Fibroblast of pulmonary artery (primary cell): Measurements from ENCODE around the gene UBE2S.
"Not testable (repeated sequence)": the region's sequence is repeated elsewhere in the genome, so short reads cannot be mapped to it uniquely, and the experiment has no call there.

ENCODE experiments used
- DNase-seq: peaks from one replicate; pipeline ENCODE4 v3.0.0-alpha.2; 2010; ENCODE audit warnings: low read depth
- H3K4me3 ChIP-seq: replicated peaks from 2 replicates; pipeline ENCODE4 v1.5.1; 2011; ENCODE audit warnings: low read depth, mild to moderate bottlenecking, control low read depth, low read length, moderate library complexity
- TF ChIP-seq, protein P1 (sequence below): IDR thresholded peaks from 2 replicates; pipeline ENCODE4 v1.5.1; 2011; ENCODE audit warnings: mild to moderate bottlenecking, control low read depth, low read length, inconsistent platforms; ENCODE audit errors: missing control alignments

Gene UBE2S

DNA sequence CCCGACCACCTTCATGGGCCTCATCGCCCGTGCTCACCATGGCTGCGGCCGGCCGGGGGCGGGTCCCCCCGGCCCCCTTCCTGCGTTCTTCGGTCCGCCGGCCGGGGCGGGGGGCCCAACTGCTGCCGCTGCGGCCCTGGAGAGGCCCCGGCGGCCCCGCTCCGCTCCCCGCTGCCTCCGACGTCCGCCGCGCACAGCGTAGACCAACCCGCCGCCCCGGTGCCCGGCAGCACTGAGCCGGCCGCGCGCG, at the start of gene UBE2S:
TSS of gene UBE2S (minus strand) at position 239 of the 250 bp plus-strand sequence. CDS start at position 40, 199 bp downstream.
- DNase-seq = not testable (repeated sequence)
- peak within 1 kb of the TSS; percentile 79 for H3K4me3 ChIP-seq

DNA sequence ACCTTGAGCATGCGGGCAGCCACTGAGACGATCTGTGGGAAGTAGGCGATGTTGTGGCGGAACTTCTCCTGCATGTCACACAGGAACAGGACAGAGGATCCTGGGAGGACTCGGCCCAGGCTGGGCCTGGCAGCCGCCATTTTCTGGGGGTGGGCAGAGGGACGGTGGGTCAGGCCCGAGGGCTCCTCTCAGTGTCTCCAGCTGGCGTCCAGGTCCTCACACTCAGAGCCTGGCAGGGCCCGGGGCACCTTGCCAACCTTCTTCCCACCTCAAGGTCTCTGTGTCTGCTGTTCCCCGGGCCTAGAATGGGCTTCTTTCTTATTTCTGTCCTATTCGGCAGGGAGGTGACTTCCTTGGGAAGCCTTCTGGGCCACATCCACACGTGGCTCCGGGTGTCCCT, 48.8 kb upstream of the UBE2S start:
- DNase-seq = no peak
- no peak overlapping the region for H3K4me3 ChIP-seq
- TF ChIP-seq, protein P1, sequence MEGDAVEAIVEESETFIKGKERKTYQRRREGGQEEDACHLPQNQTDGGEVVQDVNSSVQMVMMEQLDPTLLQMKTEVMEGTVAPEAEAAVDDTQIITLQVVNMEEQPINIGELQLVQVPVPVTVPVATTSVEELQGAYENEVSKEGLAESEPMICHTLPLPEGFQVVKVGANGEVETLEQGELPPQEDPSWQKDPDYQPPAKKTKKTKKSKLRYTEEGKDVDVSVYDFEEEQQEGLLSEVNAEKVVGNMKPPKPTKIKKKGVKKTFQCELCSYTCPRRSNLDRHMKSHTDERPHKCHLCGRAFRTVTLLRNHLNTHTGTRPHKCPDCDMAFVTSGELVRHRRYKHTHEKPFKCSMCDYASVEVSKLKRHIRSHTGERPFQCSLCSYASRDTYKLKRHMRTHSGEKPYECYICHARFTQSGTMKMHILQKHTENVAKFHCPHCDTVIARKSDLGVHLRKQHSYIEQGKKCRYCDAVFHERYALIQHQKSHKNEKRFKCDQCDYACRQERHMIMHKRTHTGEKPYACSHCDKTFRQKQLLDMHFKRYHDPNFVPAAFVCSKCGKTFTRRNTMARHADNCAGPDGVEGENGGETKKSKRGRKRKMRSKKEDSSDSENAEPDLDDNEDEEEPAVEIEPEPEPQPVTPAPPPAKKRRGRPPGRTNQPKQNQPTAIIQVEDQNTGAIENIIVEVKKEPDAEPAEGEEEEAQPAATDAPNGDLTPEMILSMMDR = no peak

DNA sequence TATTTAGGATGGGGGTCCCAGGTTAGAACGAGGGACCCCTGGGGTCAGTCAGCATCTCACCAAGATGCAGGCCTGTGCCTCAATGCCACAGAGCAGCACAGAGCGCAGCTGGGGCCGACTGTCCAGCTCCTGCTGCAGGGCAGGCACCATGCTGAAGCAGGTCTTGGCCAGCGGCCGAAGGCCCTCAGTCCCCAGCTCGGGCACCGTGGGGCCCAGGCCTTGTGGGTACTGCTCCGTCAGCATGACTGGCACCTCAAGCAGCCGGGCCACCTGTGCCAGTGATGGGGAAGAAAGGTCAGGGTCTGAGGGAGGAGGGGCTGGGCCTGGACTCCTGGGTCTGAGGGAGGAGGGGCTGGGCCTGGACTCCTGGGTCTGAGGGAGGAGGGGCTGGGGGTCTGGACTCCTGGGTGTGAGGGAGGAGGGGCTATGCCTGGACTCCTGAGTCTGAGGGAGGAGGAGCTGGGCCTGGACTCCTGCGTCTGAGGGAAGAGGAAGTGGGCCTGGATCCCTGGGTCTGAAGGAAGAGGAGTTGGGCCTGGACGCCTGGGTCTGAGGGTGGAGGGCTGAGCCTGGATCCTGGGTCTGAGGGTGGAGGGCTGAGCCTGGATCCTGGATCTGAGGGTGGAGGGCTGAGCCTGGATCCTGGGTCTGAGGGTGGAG, 48.1 kb upstream of the UBE2S start:
- TF ChIP-seq, protein P1 = no peak
- H3K4me3 ChIP-seq = no peak overlapping the region
- DNase-seq = no peak

DNA sequence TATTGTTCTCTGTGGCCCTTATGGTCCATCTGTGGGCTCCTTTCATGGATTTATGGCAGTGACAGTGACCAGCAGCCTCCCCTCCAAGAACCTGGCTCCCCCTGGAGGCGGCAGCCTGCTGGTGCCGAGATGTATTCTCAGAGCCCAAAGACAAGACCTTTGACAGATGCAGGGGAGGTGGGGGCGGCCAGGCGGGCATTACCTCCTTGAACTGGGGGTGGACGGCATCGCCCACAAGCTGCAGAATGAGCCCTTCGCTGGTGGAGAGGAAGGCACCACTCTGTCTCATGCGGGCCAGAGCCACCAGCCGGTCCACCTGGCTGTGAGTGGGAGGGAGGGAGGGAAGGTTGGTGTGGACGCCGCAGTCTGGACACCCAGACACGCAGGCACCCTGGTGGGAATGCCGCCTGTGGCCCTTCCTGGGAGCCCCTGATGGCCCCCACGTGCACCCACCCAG, 47.2 kb upstream of the UBE2S start:
- DNase-seq = peak; percentile 54
- H3K4me3 ChIP-seq = no peak overlapping the region
- TF ChIP-seq, protein P1 = peak; percentile 78

DNA sequence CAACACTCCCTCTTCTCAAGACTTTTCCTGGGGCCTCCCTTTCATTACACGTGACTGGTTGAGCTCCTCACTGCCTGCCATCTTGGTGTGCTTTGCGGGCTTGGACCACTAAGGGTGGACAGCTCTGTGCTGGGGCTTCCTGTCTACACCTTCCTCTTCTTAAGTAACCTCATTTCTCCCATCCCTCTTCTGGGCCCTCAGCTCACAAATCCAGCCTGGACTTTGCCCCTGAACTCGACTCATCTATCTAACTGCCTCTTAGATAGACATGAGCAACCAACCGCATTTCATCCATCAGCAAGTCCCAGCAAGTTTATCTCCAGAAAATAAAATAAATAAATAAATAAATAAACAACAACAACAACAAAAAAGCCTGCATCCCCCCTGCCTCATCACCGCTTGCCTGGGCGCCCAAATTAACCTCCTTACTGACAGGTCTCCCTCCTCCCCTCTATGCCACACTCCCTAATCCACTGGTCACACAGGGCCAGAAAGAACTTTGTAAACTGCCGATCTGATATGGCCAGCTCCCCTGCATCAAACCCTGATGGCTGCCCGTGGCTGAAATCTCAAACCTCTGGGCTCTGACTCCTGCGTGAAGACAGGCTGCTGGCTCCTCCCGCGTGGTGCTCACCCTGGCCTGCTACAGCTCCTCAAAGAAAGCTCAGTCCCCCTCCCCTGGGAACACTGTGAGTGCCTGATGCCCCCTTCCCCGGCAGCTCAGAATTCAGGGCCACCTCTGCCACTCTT, 46.1 kb upstream of the UBE2S start:
- TF ChIP-seq, protein P1 = no peak
- H3K4me3 ChIP-seq = no peak overlapping the region
- DNase-seq = no peak

DNA sequence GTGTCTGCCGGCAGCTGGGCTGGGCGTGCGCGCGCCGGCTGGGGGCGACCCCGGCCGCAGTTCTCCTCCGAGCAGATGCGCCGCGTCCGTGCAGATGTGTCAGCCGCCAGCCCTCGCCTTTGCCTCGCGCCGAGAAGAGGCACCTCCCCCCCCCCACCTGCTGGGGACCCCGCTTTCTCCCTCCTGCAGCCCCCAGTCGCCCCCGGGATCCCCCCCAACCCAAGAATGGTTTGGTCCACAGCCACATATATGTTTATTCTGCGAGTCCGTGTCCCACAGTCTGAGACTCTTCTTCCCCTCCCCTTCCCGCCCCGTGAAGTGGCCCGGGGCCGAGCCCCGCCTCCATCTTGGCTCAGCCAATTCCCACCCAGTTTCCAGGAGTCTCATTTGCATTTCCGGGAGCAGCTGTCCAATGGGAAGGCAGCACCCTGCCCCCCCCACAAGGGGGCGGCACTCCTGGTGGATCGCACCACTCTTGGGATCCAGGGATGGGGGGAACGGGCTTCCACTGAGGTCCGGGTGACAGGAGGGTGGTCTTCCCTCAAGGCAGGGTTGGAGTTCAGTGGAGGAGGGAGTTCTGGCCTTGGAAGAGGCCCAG, 45.3 kb upstream of the UBE2S start:
- no peak overlapping the region for H3K4me3 ChIP-seq
- DNase-seq = peak; percentile 75
- TF ChIP-seq, protein P1 = no peak

DNA sequence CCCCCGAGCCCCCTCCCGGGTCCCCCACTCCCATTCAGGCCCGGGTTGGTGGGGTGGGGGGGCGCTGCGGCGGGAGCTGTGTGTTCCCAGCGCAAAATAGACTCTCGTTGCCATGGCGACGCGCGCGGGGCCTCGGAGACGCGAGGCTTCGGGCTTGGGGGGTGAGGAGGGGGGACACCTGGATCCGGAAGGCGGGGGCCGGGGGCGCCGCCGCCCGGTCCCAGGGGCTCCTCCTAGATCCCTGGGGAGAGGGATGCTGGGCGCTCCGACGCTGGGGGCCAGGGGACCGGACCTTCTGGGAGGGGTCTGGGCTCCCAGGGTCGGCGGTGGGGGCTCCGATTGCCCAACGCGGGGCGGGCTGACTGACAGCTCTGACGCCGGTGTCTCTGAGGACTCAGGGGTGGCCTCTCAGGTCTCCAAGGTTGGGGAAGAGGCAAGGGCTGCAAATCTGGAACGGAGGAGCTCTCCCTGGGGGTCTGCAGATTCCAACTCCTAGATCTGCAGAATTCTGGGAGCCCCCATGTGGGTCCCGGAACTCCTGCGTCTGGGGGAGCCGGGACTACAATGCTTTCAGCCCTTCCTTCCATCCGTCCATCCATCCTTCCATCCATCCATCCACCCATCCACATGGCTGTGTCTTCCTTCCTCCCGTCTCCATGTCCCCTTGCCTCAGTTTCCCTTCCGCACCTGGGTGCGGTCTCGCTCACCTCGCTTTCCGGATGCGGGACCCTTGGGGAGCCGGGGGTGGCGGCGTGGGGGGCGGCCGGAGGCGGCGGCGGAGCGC, 44.6 kb upstream of the UBE2S start:
- TF ChIP-seq, protein P1 = no peak
- no peak for DNase-seq
- H3K4me3 ChIP-seq = no peak overlapping the region
